22Rv1 (cell line): Measurements from ENCODE around the gene SMPD2.

Source experiments
- CTCF ChIP-seq: fragments of 450-650 bp; IDR thresholded peaks from 2 replicates; pipeline ENCODE4 v1.5.1; 2017; ENCODE audit warnings: mild to moderate bottlenecking
- ZFX ChIP-seq: fragments of 450-650 bp; IDR thresholded peaks from 2 replicates; pipeline ENCODE4 v1.6.1; 2017; ENCODE audit warnings: antibody characterized with exemption, borderline replicate concordance

- TF ChIP-seq CTCF, result no peak
- TF ChIP-seq ZFX, result no peak
Observed at GRCh38 chr6:109448615-109449014, 8.1 kb downstream of the SMPD2 start.
